ENCODE results near the gene GNA12.

- TF ChIP-seq TAF1 (IDR thresholded peaks at IDR 0.05; ENCODE audit: borderline replicate concordance, insufficient read depth, low read length) (no peak), SIN3A (IDR thresholded peaks at IDR 0.05; ENCODE audit: borderline replicate concordance, insufficient read depth, low read length) (no peak), POLR2AphosphoS5 (IDR thresholded peaks at IDR 0.05; ENCODE audit: low read depth, low read length) (no peak), FOXP2 (optimal IDR thresholded peaks at IDR 0.05; ENCODE audit: borderline replicate concordance, extremely low read depth, extremely low read length, insufficient read depth) (no peak), REST (IDR thresholded peaks at IDR 0.05; ENCODE audit: insufficient read depth in 1 of 2, low read depth in 2 of 2, low read length in 2 of 2) (no peak)
These were observed 145.4 kb downstream of the GNA12 start for GRCh38 chr7:2698581-2699288.

Measured in PFSK-1 (cell line).